Dermis microvascular lymphatic vessel endothelial cell (primary cell): ENCODE measurements around the gene BNC2. TPM values are rescaled to one million over a fixed set of nuclear protein-coding genes. Genes with fewer than 3 reads are reported as not detected.

Source experiments
- DNase-seq, 2 donors: peaks; one replicate each; pipeline versions ENCODE4 v3.0.0 to v3.0.0-alpha.2; 2010; ENCODE audit warnings: low read depth in 2 of 2
- total RNA-seq: library from RNA; depleted of rRNA; stranded (reverse); fragments of >200 nt; gene quantifications from 2 replicates; pipeline ENCODE4 v1.2.1, GENCODE V29; 2014

BNC2 gene
- total RNA-seq, 1 donor from 2014 or later: 4.5 TPM

DNA sequence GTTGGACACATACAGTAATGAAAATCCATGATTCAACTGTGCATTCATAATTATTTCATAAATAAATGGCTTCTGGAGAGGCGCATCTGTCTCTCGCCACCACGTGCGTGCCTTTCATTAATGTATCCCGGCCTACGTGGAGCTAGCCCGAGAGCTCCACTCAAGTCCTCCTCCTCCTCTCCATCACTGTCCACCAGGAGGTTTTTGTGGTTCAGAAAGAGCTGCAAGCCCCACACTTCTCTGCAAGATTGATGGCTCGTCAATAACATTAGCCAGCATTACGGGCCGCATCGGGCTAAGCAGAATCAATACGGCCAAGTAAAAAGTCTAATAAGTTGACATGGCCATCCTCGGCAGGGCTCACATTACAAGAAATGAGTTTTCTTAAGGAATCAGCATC is 499.8 kb downstream of the BNC2 start:
- DNase-seq: no peak

DNA sequence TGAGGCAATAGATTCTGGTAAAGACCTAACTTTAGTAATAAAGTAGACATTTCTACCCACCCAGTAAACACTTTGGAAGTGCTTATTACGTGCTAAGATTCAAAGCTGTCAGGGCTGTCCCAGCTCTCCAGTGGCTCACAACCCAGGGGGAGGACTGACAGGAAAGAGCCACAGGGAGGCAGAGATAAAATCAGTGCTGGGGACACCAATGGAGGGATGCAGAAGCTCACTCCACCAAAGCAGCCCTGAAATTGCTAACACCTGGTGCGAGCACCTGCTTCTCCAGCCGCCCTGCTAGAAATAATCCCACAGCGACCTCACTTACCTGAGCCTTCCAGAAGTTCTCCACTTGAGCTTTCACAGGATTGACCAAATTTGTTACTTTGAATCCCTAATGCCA is 501.0 kb downstream of the BNC2 start:
- no peak for DNase-seq

DNA sequence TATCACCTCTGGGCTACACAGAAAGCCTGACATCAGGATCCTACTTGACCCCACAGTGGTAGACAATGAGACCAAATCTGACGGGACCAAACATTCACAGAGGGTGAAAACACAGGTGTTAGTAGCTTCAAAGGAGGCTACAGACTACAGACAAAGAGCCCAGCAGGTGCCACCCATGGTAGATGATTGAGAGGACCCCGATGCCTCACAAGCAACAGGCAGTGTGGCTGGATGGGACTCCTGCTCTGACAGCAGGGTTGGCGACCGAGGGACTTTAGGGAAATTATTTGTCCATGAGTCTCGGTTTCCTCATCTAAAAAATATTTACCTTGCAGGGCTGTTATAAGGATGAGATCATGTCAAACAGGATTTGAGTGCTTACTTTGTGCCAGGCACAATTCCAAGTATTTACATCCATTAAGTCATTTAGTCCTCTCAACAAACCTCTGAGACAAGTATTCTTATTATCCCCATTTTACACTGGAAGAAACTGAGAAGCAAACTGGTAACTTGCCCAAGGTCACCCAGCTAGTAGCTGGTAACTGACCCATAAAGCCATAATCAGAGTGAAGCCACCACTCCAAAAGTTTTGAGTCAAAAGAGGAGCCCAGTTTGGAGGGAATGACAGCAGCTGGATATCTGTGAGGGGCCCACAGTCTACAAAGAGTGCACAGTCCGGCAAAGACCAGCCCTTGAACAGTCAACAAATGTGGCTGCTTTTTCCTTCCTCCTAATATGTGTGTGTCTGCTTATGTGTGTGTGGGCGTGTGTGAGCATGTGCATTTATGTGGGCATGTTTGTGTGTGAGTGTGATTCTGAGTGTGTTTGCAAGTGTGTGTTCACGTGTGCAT is 502.0 kb downstream of the BNC2 start:
- peak in 1 of 2 donors; percentile 39 for DNase-seq

DNA sequence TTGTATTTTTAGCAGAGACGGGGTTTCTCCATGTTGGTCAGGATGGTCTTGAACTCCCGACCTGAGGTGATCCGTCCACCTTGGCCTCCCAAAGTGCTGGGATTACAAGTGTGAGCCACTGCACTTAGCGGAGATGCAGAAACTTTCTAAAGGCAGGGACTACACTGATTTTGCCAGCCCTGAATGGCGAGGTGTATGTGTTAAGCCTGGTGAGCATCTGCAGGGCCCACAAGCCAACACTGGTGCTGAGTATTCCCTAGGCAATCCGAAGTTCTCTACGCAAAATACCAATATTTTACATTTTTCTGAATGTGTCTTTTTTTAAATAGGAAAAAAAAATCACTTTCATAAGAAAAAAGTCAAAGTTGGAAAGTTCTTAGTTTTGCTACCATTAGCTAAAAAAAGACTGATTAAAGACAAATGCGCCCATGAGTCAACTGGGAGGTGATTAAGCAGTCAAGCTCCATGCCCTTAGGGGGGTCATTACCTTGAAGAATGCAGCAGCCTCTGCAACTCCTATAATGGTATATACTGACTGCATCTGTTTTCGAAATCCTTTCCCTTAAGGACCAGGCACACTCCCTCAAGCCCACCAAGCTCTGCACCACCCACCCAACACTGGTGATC is 502.8 kb downstream of the BNC2 start:
- DNase-seq: no peak

GRCh38 chr9:16364347-16364746 is 506.1 kb downstream of the BNC2 start:
- peak; percentile 58 to 89 for DNase-seq

- DNase-seq: peak in 1 of 2 donors; percentile 6
Measured at GRCh38 chr9:16363916-16364315, 506.6 kb downstream of the BNC2 start.

GRCh38 chr9:16363073-16363781 is 507.2 kb downstream of the BNC2 start:
- DNase-seq: peak; percentile 40 to 68

- no peak for DNase-seq
Measured at GRCh38 chr9:16361939-16362338, 508.5 kb downstream of the BNC2 start.

GRCh38 chr9:16361118-16361517 is 509.4 kb downstream of the BNC2 start:
- DNase-seq: no peak

DNA sequence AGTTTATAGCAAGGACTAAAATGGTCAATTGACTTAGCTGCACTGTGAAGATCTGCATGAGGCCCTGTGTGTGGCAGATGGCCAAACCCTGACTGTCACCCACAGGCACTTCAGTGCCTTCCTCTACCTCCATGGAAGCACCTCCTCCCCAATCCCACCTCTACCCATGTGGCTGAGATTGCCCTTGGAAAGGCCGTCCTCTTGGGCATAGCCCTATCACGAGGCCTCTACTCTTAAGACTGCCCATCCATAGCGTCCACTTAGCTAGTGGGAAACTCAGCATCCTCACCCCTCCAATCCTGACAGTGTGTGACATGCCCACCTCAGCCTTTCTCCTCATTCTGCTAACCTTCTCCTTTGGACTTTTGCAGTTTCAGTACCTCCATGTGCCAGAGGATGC is 510.2 kb downstream of the BNC2 start:
- no peak for DNase-seq
